ENCODE results near the gene CREM. TPM values are rescaled to one million over a fixed set of nuclear protein-coding genes. Genes with fewer than 3 reads are reported as not detected.

CREM gene
- total RNA-seq, 1 donor from 2014 or later: 39.4 TPM

DNA sequence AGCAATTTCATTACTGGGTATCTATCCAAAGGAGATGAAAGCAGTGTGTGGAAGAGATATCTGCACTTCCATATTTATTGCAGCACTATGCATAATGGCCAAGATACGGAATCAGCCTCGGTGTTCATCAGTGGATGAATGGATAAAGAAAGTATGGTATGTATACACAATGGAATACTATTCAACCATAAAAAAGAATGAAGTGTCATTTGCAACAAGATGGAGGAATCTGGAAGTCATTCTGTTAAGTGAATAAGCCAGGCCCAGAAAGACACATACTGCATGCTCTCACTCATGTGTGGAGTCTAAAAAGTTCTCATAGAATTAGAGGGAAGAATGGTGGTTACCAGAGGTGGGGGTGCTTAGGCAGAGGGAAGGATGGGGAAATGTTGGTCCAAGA lies 35.3 kb downstream of the CREM start:
- DNase-seq (ENCODE audit: low read depth): no peak
- Histone ChIP-seq H3K27me3 (ENCODE audit: control insufficient read depth, insufficient read depth, low read length) (no peaks in the 10 kb centered on the region), H3K36me3 (ENCODE audit: control insufficient read depth, insufficient read depth, low read length) (no peaks in the 10 kb centered on the region), H3K4me3 (ENCODE audit: low read depth, low read length) (no peak overlapping the region)
- no peak for TF ChIP-seq CTCF (IDR thresholded peaks at IDR 0.05; ENCODE audit: insufficient read depth, low read length, poor library complexity, severe bottlenecking)

- DNase-seq (ENCODE audit: low read depth): no peak
- H3K27me3 ChIP-seq (ENCODE audit: control insufficient read depth, insufficient read depth, low read length): no peaks in the 10 kb centered on the region
- H3K36me3 ChIP-seq (ENCODE audit: control insufficient read depth, insufficient read depth, low read length): no peaks in the 10 kb centered on the region
- no peak for TF ChIP-seq CTCF (IDR thresholded peaks at IDR 0.05; ENCODE audit: insufficient read depth, low read length, poor library complexity, severe bottlenecking)
- H3K4me3 ChIP-seq (ENCODE audit: low read depth, low read length): no peak overlapping the region
Observed at GRCh38 chr10:35165136-35165535, 38.5 kb downstream of the CREM start.

DNA sequence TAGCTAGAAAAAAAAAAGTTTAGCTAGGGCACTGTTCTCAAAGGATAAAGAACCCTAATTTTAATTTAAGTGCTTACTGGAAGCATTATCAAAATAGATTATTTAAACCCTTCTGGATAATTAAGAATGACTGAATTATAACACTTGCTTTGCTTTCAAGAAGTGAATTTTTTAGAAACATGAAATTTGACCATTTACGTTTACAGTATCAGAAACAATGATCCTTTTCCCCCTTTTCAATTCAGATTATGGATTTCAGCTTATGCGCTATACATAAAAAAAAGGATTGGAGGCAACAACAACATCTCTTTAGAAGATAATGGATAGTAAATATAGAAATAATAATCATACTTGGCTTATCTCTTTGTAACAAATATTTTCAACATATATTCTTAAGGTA lies 39.2 kb downstream of the CREM start:
- Histone ChIP-seq H3K27me3 (ENCODE audit: control insufficient read depth, insufficient read depth, low read length) (no peaks in the 10 kb centered on the region), H3K36me3 (ENCODE audit: control insufficient read depth, insufficient read depth, low read length) (no peaks in the 10 kb centered on the region), H3K4me3 (ENCODE audit: low read depth, low read length) (no peak overlapping the region)
- TF ChIP-seq CTCF (IDR thresholded peaks at IDR 0.05; ENCODE audit: insufficient read depth, low read length, poor library complexity, severe bottlenecking): no peak
- no peak for DNase-seq (ENCODE audit: low read depth)

DNA sequence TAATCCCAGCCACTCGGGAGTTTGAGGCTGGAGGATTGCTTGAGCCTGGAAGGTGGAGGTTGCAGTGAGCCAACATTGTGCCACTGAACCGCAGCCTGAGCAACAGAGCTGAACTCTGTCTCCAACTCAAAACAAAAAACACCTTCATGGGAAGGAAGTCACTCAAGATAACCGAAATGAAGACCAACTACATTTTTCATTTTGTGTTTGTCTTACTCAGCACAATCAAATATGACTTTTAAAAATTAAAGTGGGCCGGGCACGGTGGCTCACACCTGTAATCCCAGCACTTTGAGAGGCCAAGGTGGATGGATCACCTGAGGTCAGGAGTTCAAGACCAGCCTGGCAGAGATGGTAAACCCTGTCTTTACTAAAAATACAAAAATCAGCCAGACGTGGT lies 40.0 kb downstream of the CREM start:
- Histone ChIP-seq H3K4me3 (ENCODE audit: low read depth, low read length) (no peak overlapping the region), H3K27me3 (ENCODE audit: control insufficient read depth, insufficient read depth, low read length) (no peaks in the 10 kb centered on the region), H3K36me3 (ENCODE audit: control insufficient read depth, insufficient read depth, low read length) (no peaks in the 10 kb centered on the region)
- no peak for TF ChIP-seq CTCF (IDR thresholded peaks at IDR 0.05; ENCODE audit: insufficient read depth, low read length, poor library complexity, severe bottlenecking)
- no peak for DNase-seq (ENCODE audit: low read depth)

GRCh38 chr10:35167342-35167741 lies 40.7 kb downstream of the CREM start:
- H3K27me3 ChIP-seq (ENCODE audit: control insufficient read depth, insufficient read depth, low read length): no peaks in the 10 kb centered on the region
- no peaks in the 10 kb centered on the region for H3K36me3 ChIP-seq (ENCODE audit: control insufficient read depth, insufficient read depth, low read length)
- H3K4me3 ChIP-seq (ENCODE audit: low read depth, low read length): no peak overlapping the region
- no peak for TF ChIP-seq CTCF (IDR thresholded peaks at IDR 0.05; ENCODE audit: insufficient read depth, low read length, poor library complexity, severe bottlenecking)
- DNase-seq (ENCODE audit: low read depth): no peak

- Histone ChIP-seq H3K4me3 (ENCODE audit: low read depth, low read length) (no peak overlapping the region), H3K27me3 (ENCODE audit: control insufficient read depth, insufficient read depth, low read length) (no peaks in the 10 kb centered on the region), H3K36me3 (ENCODE audit: control insufficient read depth, insufficient read depth, low read length) (no peaks in the 10 kb centered on the region)
- no peak for TF ChIP-seq CTCF (IDR thresholded peaks at IDR 0.05; ENCODE audit: insufficient read depth, low read length, poor library complexity, severe bottlenecking)
- no peak for DNase-seq (ENCODE audit: low read depth)
Observed at GRCh38 chr10:35172146-35172545, 45.5 kb downstream of the CREM start.

Measured in kidney epithelial cell (primary cell).